GM12891 (cell line): ENCODE measurements around the gene COL18A1.

Experiments
- POLR2A ChIP-seq: IDR thresholded peaks from 2 replicates; pipeline ENCODE4 v1.6.1; 2011; ENCODE audit warnings: low read depth, low read length, control low read depth
- POLR2AphosphoS5 ChIP-seq: IDR thresholded peaks from 2 replicates; pipeline ENCODE4 v1.6.1; 2011; ENCODE audit warnings: low read depth, low read length, control low read depth
- TAF1 ChIP-seq: IDR thresholded peaks from 2 replicates; pipeline ENCODE4 v1.6.1; 2011; ENCODE audit warnings: low read depth, low read length, control low read depth

DNA sequence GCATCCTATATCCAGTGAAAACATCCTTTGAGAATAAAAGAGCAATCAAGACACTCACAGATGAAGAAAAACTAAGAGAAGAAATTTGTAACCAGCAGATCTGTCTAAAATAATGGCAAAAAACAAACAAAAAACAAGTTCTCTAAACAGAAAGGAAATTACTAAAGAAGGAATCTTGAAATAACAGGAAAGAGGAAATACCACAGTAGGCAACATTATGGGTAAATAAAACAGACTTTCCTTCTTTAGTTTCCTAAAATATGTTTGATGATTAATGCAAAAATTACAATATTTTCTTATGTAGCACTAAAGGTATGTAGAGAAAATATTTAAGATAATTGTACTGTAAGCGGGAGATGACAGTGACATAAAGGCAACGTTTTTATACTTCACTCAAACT, 113.8 kb downstream of the COL18A1 start:
- no peak for TF ChIP-seq POLR2AphosphoS5
- no peak for TF ChIP-seq POLR2A
- no peak for TF ChIP-seq TAF1
